Lung (tissue), 12 donors: ENCODE measurements around the gene HS1BP3. TPM values are rescaled to one million over a fixed set of nuclear protein-coding genes. Genes with fewer than 3 reads are reported as not detected.
A peak's percentile ranks its signal among the peaks of the same experiment; 100 is the strongest.

Source experiments
- ATAC-seq: fragments of 200-7000 bp; cut with Tn5 transposase; one replicate; pipeline ENCODE4 v1.9.1; 2020; ENCODE audit warnings: moderate number of reproducible peaks; ENCODE audit not compliant: insufficient read depth, low FRiP score
- DNase-seq, 3 donors: peaks; one replicate each; pipeline ENCODE4 v3.0.0-alpha.2; 2013 to 2017
- H3K27ac ChIP-seq, 2 donors: one replicate each; pipeline ENCODE4 v1.5.1; 2013; ENCODE audit warnings: mild to moderate bottlenecking in 2 of 2, moderate library complexity in 2 of 2, control low read depth in 1 of 2, inconsistent platforms in 1 of 2, low read depth in 1 of 2, low read length in 1 of 2
- H3K27me3 ChIP-seq, 3 donors: one replicate each; pipeline ENCODE4 v1.5.1; 2013; ENCODE audit warnings: low read length in 2 of 3; ENCODE audit not compliant: control insufficient read depth in 3 of 3, insufficient read depth in 3 of 3
- H3K36me3 ChIP-seq, 4 donors: one replicate each; pipeline ENCODE4 v1.5.1; 2013; ENCODE audit warnings: low read length in 4 of 4, mild to moderate bottlenecking in 1 of 4, moderate library complexity in 1 of 4; ENCODE audit not compliant: control insufficient read depth in 4 of 4, insufficient read depth in 4 of 4
- H3K4me1 ChIP-seq, 5 donors: one replicate each; pipeline ENCODE4 v1.5.1; 2013; ENCODE audit warnings: low read length in 5 of 5, mild to moderate bottlenecking in 2 of 5, moderate library complexity in 1 of 5; ENCODE audit not compliant: control insufficient read depth in 5 of 5, insufficient read depth in 5 of 5
- H3K4me3 ChIP-seq: one replicate; pipeline ENCODE4 v1.5.1; 2013; ENCODE audit warnings: mild to moderate bottlenecking, control low read depth, moderate library complexity
- H3K9ac ChIP-seq, 2 donors: one replicate each; pipeline ENCODE4 v1.5.1; 2013; ENCODE audit warnings: low read length in 2 of 2, control low read depth in 1 of 2; ENCODE audit not compliant: insufficient read depth in 1 of 2
- H3K9me3 ChIP-seq, 4 donors: one replicate each; pipeline ENCODE4 v1.5.1; 2013; ENCODE audit warnings: low read length in 3 of 4, mild to moderate bottlenecking in 1 of 4, moderate library complexity in 1 of 4; ENCODE audit not compliant: control insufficient read depth in 4 of 4, insufficient read depth in 3 of 4
- WGBS, 2 donors: extraction: QIAGEN DNeasy Blood & Tissue Kit; methylation state at CpG; one replicate each; pipeline ENCODE4 v1.1.7; 2013; 5-methylcytosine and 5-hydroxymethylcytosine counted together
- polyA plus RNA-seq, 2 donors: library from polyadenylated mRNA; stranded (reverse); fragments of 200-250 nt; gene quantifications; one replicate each; pipeline ENCODE4 v1.2.1, GENCODE V29; 2013
- total RNA-seq, 2 donors: library from RNA; depleted of rRNA in 1 of 2; stranded (reverse); fragments of >200 nt in 1 of 2; gene quantifications; one replicate each; pipeline ENCODE4 v1.2.1, GENCODE V29; 2014 to 2021
- TF ChIP-seq, protein P1 (sequence below): IDR thresholded peaks from 2 replicates; pipeline ENCODE4 v1.5.1; 2012; ENCODE audit warnings: mild to moderate bottlenecking; ENCODE audit errors: control extremely low read depth, extremely low read depth
- donor health status: control.
- donor health status: control.
- donor health status: Bipolar disorder and iron deficiency.
- donor health status: healthy.
- donor health status: DM: yes; HTN: yes; CAD: no.

HS1BP3 gene
- total and polyA plus RNA-seq, 4 donors, result 25.4 to 41.4 (median 33.4) TPM

DNA sequence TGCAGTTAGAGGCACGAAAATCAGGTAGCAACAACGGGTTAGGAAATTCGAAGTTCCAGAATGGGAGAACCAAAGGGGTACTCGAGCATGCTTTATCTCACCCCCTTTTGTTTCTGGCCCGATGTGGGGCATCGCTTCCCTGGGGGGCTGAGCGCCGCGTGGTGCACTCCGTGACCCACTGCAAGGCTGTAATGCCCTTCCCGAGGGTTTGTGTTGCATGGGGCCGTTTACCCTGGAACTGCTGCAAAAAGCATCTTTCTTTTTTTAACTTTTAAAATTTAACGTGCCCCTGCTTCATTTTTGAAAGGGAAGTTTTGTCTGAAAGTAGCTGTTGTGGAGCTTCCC, 20.8 kb upstream of the HS1BP3 start:
- TF ChIP-seq, protein P1, sequence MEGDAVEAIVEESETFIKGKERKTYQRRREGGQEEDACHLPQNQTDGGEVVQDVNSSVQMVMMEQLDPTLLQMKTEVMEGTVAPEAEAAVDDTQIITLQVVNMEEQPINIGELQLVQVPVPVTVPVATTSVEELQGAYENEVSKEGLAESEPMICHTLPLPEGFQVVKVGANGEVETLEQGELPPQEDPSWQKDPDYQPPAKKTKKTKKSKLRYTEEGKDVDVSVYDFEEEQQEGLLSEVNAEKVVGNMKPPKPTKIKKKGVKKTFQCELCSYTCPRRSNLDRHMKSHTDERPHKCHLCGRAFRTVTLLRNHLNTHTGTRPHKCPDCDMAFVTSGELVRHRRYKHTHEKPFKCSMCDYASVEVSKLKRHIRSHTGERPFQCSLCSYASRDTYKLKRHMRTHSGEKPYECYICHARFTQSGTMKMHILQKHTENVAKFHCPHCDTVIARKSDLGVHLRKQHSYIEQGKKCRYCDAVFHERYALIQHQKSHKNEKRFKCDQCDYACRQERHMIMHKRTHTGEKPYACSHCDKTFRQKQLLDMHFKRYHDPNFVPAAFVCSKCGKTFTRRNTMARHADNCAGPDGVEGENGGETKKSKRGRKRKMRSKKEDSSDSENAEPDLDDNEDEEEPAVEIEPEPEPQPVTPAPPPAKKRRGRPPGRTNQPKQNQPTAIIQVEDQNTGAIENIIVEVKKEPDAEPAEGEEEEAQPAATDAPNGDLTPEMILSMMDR, result no peak
- H3K27ac ChIP-seq, result no peak overlapping the region
- H3K4me3 ChIP-seq, result no peak overlapping the region
- peaks cover 0 to 72% (median 68%) of the 10 kb centered on the region in 3 donors for H3K27me3 ChIP-seq
- DNase-seq (no peak), ATAC-seq (no peak)
- peaks cover 0 to 2% (median 0%) of the 10 kb centered on the region in 4 donors for H3K9me3 ChIP-seq
- H3K9ac ChIP-seq, result no peak overlapping the region
- peaks cover 0 to 15% (median 1%) of the 10 kb centered on the region in 5 donors for H3K4me1 ChIP-seq
- WGBS, 2 donors, result 25 to 31% methylated on average over 13 of the region's 13 CpGs
- H3K36me3 ChIP-seq, result no peaks in the 10 kb centered on the region

DNA sequence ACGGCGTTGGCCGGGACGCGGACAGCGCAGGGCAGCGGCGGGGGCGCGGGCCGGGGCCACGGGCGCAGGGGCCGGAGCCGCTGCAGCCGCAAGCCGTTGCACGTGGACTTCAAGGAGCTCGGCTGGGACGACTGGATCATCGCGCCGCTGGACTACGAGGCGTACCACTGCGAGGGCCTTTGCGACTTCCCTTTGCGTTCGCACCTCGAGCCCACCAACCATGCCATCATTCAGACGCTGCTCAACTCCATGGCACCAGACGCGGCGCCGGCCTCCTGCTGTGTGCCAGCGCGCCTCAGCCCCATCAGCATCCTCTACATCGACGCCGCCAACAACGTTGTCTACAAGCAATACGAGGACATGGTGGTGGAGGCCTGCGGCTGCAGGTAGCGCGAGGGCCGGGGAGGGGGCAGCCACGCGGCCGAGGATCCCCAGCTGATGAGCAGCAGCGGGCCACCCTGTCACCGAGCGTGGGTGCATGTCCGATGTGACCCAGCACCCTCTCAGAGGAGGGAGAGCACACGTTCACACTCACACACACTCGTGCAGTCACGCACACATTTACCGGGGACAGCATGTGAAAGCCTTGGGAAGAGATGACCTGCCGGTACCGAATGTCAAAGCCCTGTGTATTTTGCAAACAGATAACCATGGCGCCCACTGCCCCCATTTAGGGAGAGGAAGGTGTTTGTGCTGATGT, 20.3 kb upstream of the HS1BP3 start:
- Histone ChIP-seq H3K4me1 (peaks cover 0 to 15% (median 3%) of the 10 kb centered on the region in 5 donors), H3K9me3 (peaks cover 0 to 2% (median 0%) of the 10 kb centered on the region in 4 donors), H3K36me3 (no peaks in the 10 kb centered on the region), H3K27me3 (peaks cover 0 to 77% (median 71%) of the 10 kb centered on the region in 3 donors), H3K4me3 (no peak overlapping the region), H3K9ac (no peak overlapping the region), H3K27ac (no peak overlapping the region)
- ATAC-seq (no peak), DNase-seq (no peak)
- TF ChIP-seq, protein P1, result no peak
- 34 to 40% methylated on average over 59 to 60 of the region's 60 CpGs for WGBS, 2 donors

DNA sequence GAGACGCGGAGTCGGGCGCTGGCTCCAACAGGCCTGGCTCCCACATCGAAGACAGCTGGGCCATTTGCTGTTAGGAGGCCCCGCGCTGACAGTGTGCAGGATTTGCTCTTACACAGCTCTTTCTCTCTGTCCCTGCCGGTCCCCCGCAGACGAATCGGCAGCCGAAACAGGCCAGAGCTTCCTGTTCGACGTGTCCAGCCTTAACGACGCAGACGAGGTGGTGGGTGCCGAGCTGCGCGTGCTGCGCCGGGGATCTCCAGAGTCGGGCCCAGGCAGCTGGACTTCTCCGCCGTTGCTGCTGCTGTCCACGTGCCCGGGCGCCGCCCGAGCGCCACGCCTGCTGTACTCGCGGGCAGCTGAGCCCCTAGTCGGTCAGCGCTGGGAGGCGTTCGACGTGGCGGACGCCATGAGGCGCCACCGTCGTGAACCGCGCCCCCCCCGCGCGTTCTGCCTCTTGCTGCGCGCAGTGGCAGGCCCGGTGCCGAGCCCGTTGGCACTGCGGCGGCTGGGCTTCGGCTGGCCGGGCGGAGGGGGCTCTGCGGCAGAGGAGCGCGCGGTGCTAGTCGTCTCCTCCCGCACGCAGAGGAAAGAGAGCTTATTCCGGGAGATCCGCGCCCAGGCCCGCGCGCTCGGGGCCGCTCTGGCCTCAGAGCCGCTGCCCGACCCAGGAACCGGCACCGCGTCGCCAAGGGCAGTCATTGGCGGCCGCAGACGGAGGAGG, 19.6 kb upstream of the HS1BP3 start:
- DNase-seq, result peak; percentile 58 to 64 (median 61)
- 33 to 40% methylated on average over 75 to 83 of the region's 83 CpGs for WGBS, 2 donors
- no peak for ATAC-seq
- Histone ChIP-seq H3K9ac (no peak overlapping the region), H3K9me3 (peaks cover 0 to 2% (median 0%) of the 10 kb centered on the region in 4 donors), H3K27ac (no peak overlapping the region), H3K4me1 (peaks cover 0 to 19% (median 3%) of the 10 kb centered on the region in 5 donors), H3K36me3 (no peaks in the 10 kb centered on the region), H3K27me3 (peaks cover 0 to 83% (median 76%) of the 10 kb centered on the region in 3 donors), H3K4me3 (no peak overlapping the region)
- TF ChIP-seq, protein P1, result no peak
